HepG2 (cell line): ENCODE results near the gene IL17F.

Source experiments
- HDAC6 ChIP-seq: fragments of 200-600 bp; sonication (generic); IDR thresholded peaks from 2 replicates; pipeline ENCODE4 v1.7.0; 2017; ENCODE audit warnings: mild to moderate bottlenecking, antibody characterized with exemption, low read length, low read depth
- PAF1 ChIP-seq: IDR thresholded peaks from 2 replicates; pipeline ENCODE4 v1.6.1; 2016; ENCODE audit warnings: missing genetic modification reagents, missing compliant biosample characterization
- RNF2 ChIP-seq: fragments of 450-650 bp; conservative IDR thresholded peaks from 2 replicates; pipeline ENCODE4 v1.6.1; 2016; ENCODE audit warnings: low read depth
- SNAPC2 ChIP-seq: sonication (generic); formaldehyde crosslinking; IDR thresholded peaks from 2 replicates; pipeline ENCODE4 v1.8.1; 2022; ENCODE audit warnings: mild to moderate bottlenecking, missing genetic modification reagents
- SP1 ChIP-seq, 2 experiments: fragments of 450-650 bp in 1 of 2; sonication (generic) in 1 of 2; formaldehyde crosslinking in 1 of 2; IDR thresholded peaks; 2 replicates each; pipeline versions ENCODE4 v1.4.0 to v1.6.1; 2016 to 2020; ENCODE audit warnings: missing genetic modification reagents in 1 of 2
- ZNF207 ChIP-seq: fragments of 450-650 bp; IDR thresholded peaks from 2 replicates; pipeline ENCODE4 v1.6.1; 2016; ENCODE audit warnings: antibody characterized with exemption, borderline replicate concordance
- TF ChIP-seq, protein P1 (sequence below): sonication (generic); formaldehyde crosslinking; IDR thresholded peaks from 2 replicates; pipeline ENCODE4 v1.5.0; 2020; ENCODE audit warnings: mild to moderate bottlenecking, missing genetic modification reagents, moderate library complexity
- TF ChIP-seq, protein P2 (sequence below): sonication (generic); formaldehyde crosslinking; IDR thresholded peaks from 2 replicates; pipeline ENCODE4 v1.9.0; 2021; ENCODE audit warnings: missing genetic modification reagents, mild to moderate bottlenecking, borderline replicate concordance
- TF ChIP-seq, protein P3 (sequence below), 2 experiments: IDR thresholded peaks; 2 replicates each; pipeline ENCODE4 v1.6.1; 2011 to 2012; ENCODE audit warnings: low read length in 2 of 2, borderline replicate concordance in 1 of 2, low read depth in 1 of 2, mild to moderate bottlenecking in 1 of 2, moderate library complexity in 1 of 2

DNA sequence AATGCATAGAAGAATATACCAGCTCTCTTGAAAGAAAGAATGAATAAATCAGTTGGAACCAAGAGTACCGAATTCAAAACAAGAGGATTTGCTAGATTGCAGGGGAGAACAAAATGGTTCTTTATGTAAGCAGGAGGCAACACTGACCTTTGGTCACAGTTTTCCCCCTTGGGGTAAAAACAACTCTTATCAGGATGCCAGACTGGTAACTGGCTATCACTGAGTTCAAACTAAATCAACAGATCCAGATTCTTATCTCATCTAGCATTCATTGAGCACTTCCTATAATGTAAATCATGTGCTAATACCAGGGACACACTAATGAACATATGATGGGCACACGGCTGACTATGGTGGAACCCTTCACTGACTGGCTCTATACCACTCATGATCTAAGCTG lies 4.8 kb upstream of the IL17F start:
- TF ChIP-seq HDAC6: no peak
- TF ChIP-seq, protein P1, sequence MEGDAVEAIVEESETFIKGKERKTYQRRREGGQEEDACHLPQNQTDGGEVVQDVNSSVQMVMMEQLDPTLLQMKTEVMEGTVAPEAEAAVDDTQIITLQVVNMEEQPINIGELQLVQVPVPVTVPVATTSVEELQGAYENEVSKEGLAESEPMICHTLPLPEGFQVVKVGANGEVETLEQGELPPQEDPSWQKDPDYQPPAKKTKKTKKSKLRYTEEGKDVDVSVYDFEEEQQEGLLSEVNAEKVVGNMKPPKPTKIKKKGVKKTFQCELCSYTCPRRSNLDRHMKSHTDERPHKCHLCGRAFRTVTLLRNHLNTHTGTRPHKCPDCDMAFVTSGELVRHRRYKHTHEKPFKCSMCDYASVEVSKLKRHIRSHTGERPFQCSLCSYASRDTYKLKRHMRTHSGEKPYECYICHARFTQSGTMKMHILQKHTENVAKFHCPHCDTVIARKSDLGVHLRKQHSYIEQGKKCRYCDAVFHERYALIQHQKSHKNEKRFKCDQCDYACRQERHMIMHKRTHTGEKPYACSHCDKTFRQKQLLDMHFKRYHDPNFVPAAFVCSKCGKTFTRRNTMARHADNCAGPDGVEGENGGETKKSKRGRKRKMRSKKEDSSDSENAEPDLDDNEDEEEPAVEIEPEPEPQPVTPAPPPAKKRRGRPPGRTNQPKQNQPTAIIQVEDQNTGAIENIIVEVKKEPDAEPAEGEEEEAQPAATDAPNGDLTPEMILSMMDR (CRISPR knock-in tag): no peak
- TF ChIP-seq, protein P2, sequence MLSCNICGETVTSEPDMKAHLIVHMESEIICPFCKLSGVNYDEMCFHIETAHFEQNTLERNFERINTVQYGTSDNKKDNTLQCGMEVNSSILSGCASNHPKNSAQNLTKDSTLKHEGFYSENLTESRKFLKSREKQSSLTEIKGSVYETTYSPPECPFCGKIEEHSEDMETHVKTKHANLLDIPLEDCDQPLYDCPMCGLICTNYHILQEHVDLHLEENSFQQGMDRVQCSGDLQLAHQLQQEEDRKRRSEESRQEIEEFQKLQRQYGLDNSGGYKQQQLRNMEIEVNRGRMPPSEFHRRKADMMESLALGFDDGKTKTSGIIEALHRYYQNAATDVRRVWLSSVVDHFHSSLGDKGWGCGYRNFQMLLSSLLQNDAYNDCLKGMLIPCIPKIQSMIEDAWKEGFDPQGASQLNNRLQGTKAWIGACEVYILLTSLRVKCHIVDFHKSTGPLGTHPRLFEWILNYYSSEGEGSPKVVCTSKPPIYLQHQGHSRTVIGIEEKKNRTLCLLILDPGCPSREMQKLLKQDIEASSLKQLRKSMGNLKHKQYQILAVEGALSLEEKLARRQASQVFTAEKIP (CRISPR knock-in tag): no peak
- no peak for TF ChIP-seq ZNF207
- no peak for TF ChIP-seq RNF2
- TF ChIP-seq SP1 (IDR thresholded peaks at IDR 0.05): no peak
- TF ChIP-seq SP1 (CRISPR knock-in tag; IDR thresholded peaks at IDR 0.05): no peak
- TF ChIP-seq SNAPC2 (CRISPR knock-in tag): no peak
- TF ChIP-seq, protein P3, sequence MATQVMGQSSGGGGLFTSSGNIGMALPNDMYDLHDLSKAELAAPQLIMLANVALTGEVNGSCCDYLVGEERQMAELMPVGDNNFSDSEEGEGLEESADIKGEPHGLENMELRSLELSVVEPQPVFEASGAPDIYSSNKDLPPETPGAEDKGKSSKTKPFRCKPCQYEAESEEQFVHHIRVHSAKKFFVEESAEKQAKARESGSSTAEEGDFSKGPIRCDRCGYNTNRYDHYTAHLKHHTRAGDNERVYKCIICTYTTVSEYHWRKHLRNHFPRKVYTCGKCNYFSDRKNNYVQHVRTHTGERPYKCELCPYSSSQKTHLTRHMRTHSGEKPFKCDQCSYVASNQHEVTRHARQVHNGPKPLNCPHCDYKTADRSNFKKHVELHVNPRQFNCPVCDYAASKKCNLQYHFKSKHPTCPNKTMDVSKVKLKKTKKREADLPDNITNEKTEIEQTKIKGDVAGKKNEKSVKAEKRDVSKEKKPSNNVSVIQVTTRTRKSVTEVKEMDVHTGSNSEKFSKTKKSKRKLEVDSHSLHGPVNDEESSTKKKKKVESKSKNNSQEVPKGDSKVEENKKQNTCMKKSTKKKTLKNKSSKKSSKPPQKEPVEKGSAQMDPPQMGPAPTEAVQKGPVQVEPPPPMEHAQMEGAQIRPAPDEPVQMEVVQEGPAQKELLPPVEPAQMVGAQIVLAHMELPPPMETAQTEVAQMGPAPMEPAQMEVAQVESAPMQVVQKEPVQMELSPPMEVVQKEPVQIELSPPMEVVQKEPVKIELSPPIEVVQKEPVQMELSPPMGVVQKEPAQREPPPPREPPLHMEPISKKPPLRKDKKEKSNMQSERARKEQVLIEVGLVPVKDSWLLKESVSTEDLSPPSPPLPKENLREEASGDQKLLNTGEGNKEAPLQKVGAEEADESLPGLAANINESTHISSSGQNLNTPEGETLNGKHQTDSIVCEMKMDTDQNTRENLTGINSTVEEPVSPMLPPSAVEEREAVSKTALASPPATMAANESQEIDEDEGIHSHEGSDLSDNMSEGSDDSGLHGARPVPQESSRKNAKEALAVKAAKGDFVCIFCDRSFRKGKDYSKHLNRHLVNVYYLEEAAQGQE (IDR thresholded peaks at IDR 0.05; ENCODE audit: borderline replicate concordance in 1 of 2, low read depth in 1 of 2, low read length in 2 of 2): no peak
- TF ChIP-seq PAF1: no peak
